ENCODE results near the gene PLK4. TPM values are rescaled to one million over a fixed set of nuclear protein-coding genes. Genes with fewer than 3 reads are reported as not detected.

PLK4 gene
- total and polyA plus RNA-seq, 2 experiments from 2014 or later, result 25.5 to 38.7 TPM

- no peak for TF ChIP-seq ZNF462 (CRISPR knock-in tag; IDR thresholded peaks at IDR 0.05)
These were observed 28.0 kb upstream of the PLK4 start (continued) for GRCh38 chr4:127852661-127853060.

- peaks cover 24% of the 10 kb centered on the region for H3K4me1 Mint-ChIP-seq
- Histone ChIP-seq H3K4me1 (ENCODE audit: insufficient read depth) (peaks cover 13% of the 10 kb centered on the region), H3K9me2 (ENCODE audit: insufficient read depth) (no peaks in the 10 kb centered on the region), H4K20me1 (replicated peaks; ENCODE audit: insufficient read depth) (no peaks in the 10 kb centered on the region), H3K27ac (ENCODE audit: low read depth) (no peak overlapping the region), H3K79me2 (replicated peaks; ENCODE audit: insufficient read depth) (peaks cover 17% of the 10 kb centered on the region; the same call in 1 of the 2 replicates), H2AFZ (no peak overlapping the region), H3K27me3 (ENCODE audit: insufficient read depth) (no peaks in the 10 kb centered on the region), H3F3A (replicated peaks; ENCODE audit: low read depth) (no peaks in the 10 kb centered on the region), H3K4me2 (no peak overlapping the region), H3K4me3 (no peak overlapping the region), H3K36me3 (ENCODE audit: insufficient read depth) (0 out of 2 replicates have a peak, but pooled peaks cover 12% of the 10 kb centered on the region)
- TF ChIP-seq ZNF331 (CRISPR knock-in tag; IDR thresholded peaks at IDR 0.05; ENCODE audit: low read depth) (no peak), POLR2AphosphoS5 (IDR thresholded peaks at IDR 0.05; ENCODE audit: low read depth) (no peak), ETS1 (IDR thresholded peaks at IDR 0.05) (no peak), REST (IDR thresholded peaks at IDR 0.05; ENCODE audit: unreplicated experiment) (no peak), CREB1 (CRISPR knock-in tag; IDR thresholded peaks at IDR 0.05; ENCODE audit: low read depth) (no peak), STAT1 (IDR thresholded peaks at IDR 0.05; ENCODE audit: unreplicated experiment) (no peak)
- peaks cover 36% of the 10 kb centered on the region for H3K36me3 Mint-ChIP-seq (ENCODE audit: low read depth)
- ATAC-seq (no peak), DNase-seq (ENCODE audit: low spot score) (no peak)
- H3K4me3 Mint-ChIP-seq, result no peak overlapping the region
- H3K27me3 Mint-ChIP-seq (ENCODE audit: insufficient read depth, low read depth, poor library complexity), result peaks cover 2% of the 10 kb centered on the region
- no peak overlapping the region; the same call in 1 of the 2 replicates for H3K27ac Mint-ChIP-seq
- peaks cover 23% of the 10 kb centered on the region for H3K9me3 Mint-ChIP-seq
These were observed 24.4 kb upstream of the PLK4 start for GRCh38 chr4:127856196-127856812.

Measured in GM23338 (cell line).